ENCODE results near the gene TCF4. TPM values are rescaled to one million over a fixed set of nuclear protein-coding genes. Genes with fewer than 3 reads are reported as not detected.

Gene TCF4
- total RNA-seq, 1 experiment from 2014 or later, result 2.3 TPM

- CTCF ChIA-PET, result no interaction called here
- TF ChIP-seq SIN3A (IDR thresholded peaks at IDR 0.05; ENCODE audit: borderline replicate concordance, insufficient read depth, low read depth, low read length), result no peak
- TF ChIP-seq TCF7L2 (IDR thresholded peaks at IDR 0.05; ENCODE audit: low read depth, low read length), result no peak
- TF ChIP-seq POLR2AphosphoS5 (IDR thresholded peaks at IDR 0.05; ENCODE audit: low read depth, low read length), result no peak
- TF ChIP-seq REST (IDR thresholded peaks at IDR 0.05; ENCODE audit: insufficient read depth in 1 of 2, low read depth in 2 of 2, low read length in 1 of 2), result no peak
- TF ChIP-seq, protein P1, sequence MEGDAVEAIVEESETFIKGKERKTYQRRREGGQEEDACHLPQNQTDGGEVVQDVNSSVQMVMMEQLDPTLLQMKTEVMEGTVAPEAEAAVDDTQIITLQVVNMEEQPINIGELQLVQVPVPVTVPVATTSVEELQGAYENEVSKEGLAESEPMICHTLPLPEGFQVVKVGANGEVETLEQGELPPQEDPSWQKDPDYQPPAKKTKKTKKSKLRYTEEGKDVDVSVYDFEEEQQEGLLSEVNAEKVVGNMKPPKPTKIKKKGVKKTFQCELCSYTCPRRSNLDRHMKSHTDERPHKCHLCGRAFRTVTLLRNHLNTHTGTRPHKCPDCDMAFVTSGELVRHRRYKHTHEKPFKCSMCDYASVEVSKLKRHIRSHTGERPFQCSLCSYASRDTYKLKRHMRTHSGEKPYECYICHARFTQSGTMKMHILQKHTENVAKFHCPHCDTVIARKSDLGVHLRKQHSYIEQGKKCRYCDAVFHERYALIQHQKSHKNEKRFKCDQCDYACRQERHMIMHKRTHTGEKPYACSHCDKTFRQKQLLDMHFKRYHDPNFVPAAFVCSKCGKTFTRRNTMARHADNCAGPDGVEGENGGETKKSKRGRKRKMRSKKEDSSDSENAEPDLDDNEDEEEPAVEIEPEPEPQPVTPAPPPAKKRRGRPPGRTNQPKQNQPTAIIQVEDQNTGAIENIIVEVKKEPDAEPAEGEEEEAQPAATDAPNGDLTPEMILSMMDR (IDR thresholded peaks at IDR 0.05), result no peak
- Histone ChIP-seq H3K36me3 (ENCODE audit: control insufficient read depth, insufficient read depth, low read length) (no peaks in the 10 kb centered on the region), H3K4me3 (ENCODE audit: low read depth in 2 of 2, low read length in 2 of 2) (no peak overlapping the region), H3K27ac (ENCODE audit: low read length) (no peak overlapping the region), H3K27me3 (ENCODE audit: control insufficient read depth, insufficient read depth, low read length) (no peaks in the 10 kb centered on the region), H3K9me3 (ENCODE audit: control insufficient read depth, insufficient read depth, low read depth, low read length) (no peaks in the 10 kb centered on the region), H3K4me1 (ENCODE audit: control insufficient read depth, insufficient read depth, low read length) (no peaks in the 10 kb centered on the region)
- no TSS peak for BruUV-seq (replicated peaks)
- in situ Hi-C loops (cut with HindIII; ENCODE audit: low pct_unique_long_range_greater_than_20kb, low sequenced_read_pairs), result no loop called here
- no peak for DNase-seq (ENCODE audit: low read depth, low spot score)
- intact Hi-C loops (cut with micrococcal nuclease; ENCODE audit: unreplicated experiment), result no loop called here
- POLR2A ChIA-PET, result no interaction called here
- no peak for ATAC-seq
Measured at GRCh38 chr18:55286257-55286825, 301.7 kb downstream of the TCF4 start.

DNA sequence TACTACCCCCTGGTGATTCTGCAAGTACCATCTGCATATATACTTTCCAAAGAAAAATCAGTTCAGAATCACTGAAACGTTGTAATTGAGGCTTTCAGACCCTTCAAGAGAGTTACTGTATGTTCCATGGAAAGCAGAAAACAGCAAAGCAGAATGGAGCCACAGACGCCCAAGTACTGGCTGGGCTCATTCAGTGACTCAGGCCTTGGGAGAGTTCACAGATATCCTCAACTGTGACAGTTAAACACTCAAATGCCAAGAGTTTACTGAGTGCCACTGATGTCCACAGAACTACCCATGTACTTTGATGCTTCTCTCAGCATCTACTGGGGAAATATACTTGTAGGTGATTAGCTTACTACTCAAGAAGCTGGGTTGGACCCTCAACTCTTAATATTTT, 303.4 kb downstream of the TCF4 start:
- H3K9me3 ChIP-seq (ENCODE audit: control insufficient read depth, insufficient read depth, low read depth, low read length), result no peaks in the 10 kb centered on the region
- ChIA-PET CTCF (no interaction called here), POLR2A (no interaction called here)
- ATAC-seq (no peak), DNase-seq (ENCODE audit: low read depth, low spot score) (no peak)
- intact Hi-C loops (cut with micrococcal nuclease; ENCODE audit: unreplicated experiment) (no loop called here), in situ Hi-C loops (cut with HindIII; ENCODE audit: low pct_unique_long_range_greater_than_20kb, low sequenced_read_pairs) (no loop called here)
- TF ChIP-seq POLR2AphosphoS5 (IDR thresholded peaks at IDR 0.05; ENCODE audit: low read depth, low read length), result no peak
- no peak for TF ChIP-seq SIN3A (IDR thresholded peaks at IDR 0.05; ENCODE audit: borderline replicate concordance, insufficient read depth, low read depth, low read length)
- TF ChIP-seq TCF7L2 (IDR thresholded peaks at IDR 0.05; ENCODE audit: low read depth, low read length), result no peak
- TF ChIP-seq REST (IDR thresholded peaks at IDR 0.05; ENCODE audit: insufficient read depth in 1 of 2, low read depth in 2 of 2, low read length in 1 of 2), result no peak
- TF ChIP-seq, protein P1 (IDR thresholded peaks at IDR 0.05), result no peak
- no peaks in the 10 kb centered on the region for H3K4me1 ChIP-seq (ENCODE audit: control insufficient read depth, insufficient read depth, low read length)
- no peaks in the 10 kb centered on the region for H3K36me3 ChIP-seq (ENCODE audit: control insufficient read depth, insufficient read depth, low read length)
- no TSS peak for BruUV-seq (replicated peaks)
- no peak overlapping the region for H3K4me3 ChIP-seq (ENCODE audit: low read depth in 2 of 2, low read length in 2 of 2)
- no peaks in the 10 kb centered on the region for H3K27me3 ChIP-seq (ENCODE audit: control insufficient read depth, insufficient read depth, low read length)
- no peak overlapping the region for H3K27ac ChIP-seq (ENCODE audit: low read length)

Measured in Panc1 (cell line).